ENCODE data around the gene GOLGA2. TPM values are rescaled to one million over a fixed set of nuclear protein-coding genes. Genes with fewer than 3 reads are reported as not detected.
A peak's percentile ranks its signal among the peaks of the same experiment; 100 is the strongest.

Gene GOLGA2
- total and polyA plus RNA-seq, 2 of the 13 experiments (the other 11 are each of a cell fraction or from before 2014, with no cell fraction given): 45.3 to 45.8 TPM

DNA sequence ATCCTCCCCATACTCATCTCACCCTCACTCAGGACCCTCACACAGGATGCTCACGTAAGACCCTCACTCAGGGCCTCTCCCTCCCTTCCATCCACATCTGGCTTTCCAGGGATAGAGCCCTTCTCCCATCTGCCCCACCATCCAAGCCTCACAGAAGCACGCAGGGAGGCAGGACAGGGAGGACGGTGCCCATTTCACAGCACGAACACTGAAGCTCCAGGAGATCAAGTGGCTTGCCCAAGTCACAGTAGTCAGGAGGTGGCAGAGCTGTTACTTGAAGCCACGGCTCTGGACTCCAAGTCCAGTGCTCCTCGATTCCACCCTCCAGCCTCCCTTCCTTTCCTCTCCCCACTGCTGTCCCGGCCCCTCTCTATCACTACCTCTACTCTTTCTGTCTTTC is 50.9 kb downstream of the GOLGA2 start:
- CTCF ChIA-PET (ENCODE audit: low intra/inter-chr PET ratio, low total read pairs): no interaction called here

DNA sequence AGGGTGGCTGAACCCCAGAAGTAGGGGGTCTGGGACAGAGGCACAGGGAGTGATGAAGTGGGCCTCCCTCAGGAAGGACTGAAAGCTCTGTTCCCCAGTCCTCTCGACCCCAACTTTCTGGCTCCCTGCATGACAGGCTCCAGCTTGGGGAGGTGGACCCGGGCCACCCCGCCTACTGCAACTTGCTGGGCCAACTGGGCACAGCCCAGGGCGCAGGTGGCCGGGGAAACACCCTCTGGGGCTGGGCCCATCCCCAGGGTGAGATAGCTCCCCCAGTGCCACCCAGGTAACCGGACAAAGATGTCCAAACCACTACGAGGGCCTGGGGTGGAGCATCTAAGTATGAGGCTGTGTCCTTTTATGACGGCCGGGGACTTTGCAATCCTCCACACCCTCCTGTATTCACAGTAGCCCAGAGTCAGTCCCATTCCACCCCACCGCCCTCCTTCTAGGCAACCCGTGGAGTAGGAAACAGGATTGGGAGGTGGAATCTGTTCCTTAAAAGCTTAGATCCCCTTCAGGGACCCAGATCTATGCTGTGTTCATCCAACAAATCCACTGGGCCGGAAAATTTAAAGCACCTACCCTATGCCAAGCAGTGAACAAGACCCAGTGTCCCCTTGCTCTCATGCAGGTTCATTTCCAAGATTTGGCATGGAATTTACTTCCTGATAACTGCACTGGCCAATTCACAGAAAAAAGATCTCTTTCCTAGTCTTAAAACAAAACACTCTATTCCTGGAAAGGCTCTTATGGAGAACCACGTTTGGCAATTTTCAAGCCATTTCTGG is 52.7 kb downstream of the GOLGA2 start:
- ATAC-seq (no peak), FAIRE-seq (no peak), DNase-seq (ENCODE audit: low spot score) (no peak)
- BruUV-seq (replicated peaks): no TSS peak
- no peaks in the 10 kb centered on the region for H3K9me3 ChIP-seq (ENCODE audit: low read length)
- no peak overlapping the region for H2AFZ ChIP-seq (ENCODE audit: low read length)
- H3K27me3 ChIP-seq (ENCODE audit: control insufficient read depth in 1 of 2, insufficient read depth in 2 of 2, low read length in 2 of 2): peaks cover 2 to 37% of the 10 kb centered on the region in 2 experiments; a peak in 4 of 5 replicates
- WGBS (ENCODE audit: low lambda C conversion rate): 68% methylated on average over 1 of the region's 13 CpGs
- intact Hi-C loops (cut with micrococcal nuclease; ENCODE audit: unreplicated experiment) (no loop called here), in situ Hi-C loops (cut with HindIII; ENCODE audit: extremely low pct_ligation_motif_present, low pct_unique_long_range_greater_than_20kb) (no loop called here)
- CTCF ChIA-PET (ENCODE audit: low intra/inter-chr PET ratio, low total read pairs): no interaction called here
- H3K36me3 ChIP-seq (replicated peaks in 1 of 2; ENCODE audit: control insufficient read depth in 1 of 2, insufficient read depth in 2 of 2, low read length in 2 of 2): no peaks in the 10 kb centered on the region
- no peaks in the 10 kb centered on the region for H4K20me1 ChIP-seq (ENCODE audit: insufficient read depth, low read length)
- no peaks in the 10 kb centered on the region for H3K79me2 ChIP-seq (ENCODE audit: insufficient read depth, low read length)
- no peak overlapping the region for H3K4me2 ChIP-seq (ENCODE audit: low read depth, low read length)
- H3K9ac ChIP-seq (ENCODE audit: insufficient read depth, low read depth, low read length): no peak overlapping the region
- no peak overlapping the region for H3K27ac ChIP-seq (ENCODE audit: extremely low read length, insufficient read depth, low read length)
- peaks cover 23% of the 10 kb centered on the region for H3K4me1 ChIP-seq (ENCODE audit: insufficient read depth, low read length)
- POLR2A ChIA-PET: no interaction called here
- H3K4me3 ChIP-seq (replicated peaks in 1 of 3; ENCODE audit: insufficient read depth in 1 of 3, low read depth in 2 of 3, low read length in 3 of 3): no peak overlapping the region
- TF ChIP-seq, protein P1, sequence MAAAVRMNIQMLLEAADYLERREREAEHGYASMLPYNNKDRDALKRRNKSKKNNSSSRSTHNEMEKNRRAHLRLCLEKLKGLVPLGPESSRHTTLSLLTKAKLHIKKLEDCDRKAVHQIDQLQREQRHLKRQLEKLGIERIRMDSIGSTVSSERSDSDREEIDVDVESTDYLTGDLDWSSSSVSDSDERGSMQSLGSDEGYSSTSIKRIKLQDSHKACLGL (CRISPR knock-in tag; IDR thresholded peaks at IDR 0.05): no peak
- no peak for TF ChIP-seq ZBTB7A (CRISPR knock-in tag; IDR thresholded peaks at IDR 0.05)
- no peak for TF ChIP-seq RFX1 (IDR thresholded peaks at IDR 0.05)
- no peak for TF ChIP-seq MTF2 (CRISPR knock-in tag; IDR thresholded peaks at IDR 0.05; ENCODE audit: borderline replicate concordance)
- TF ChIP-seq GATA4 (IDR thresholded peaks at IDR 0.05; ENCODE audit: borderline replicate concordance, low read depth): no peak
- no peak for TF ChIP-seq PHF21A (CRISPR knock-in tag; IDR thresholded peaks at IDR 0.05)
- no peak for TF ChIP-seq ZNF781 (CRISPR knock-in tag; IDR thresholded peaks at IDR 0.05; ENCODE audit: borderline replicate concordance, not compliant biosample characterization)
- no peak for TF ChIP-seq TAF15 (IDR thresholded peaks at IDR 0.05; ENCODE audit: low read depth, low read length, poor library complexity, severe bottlenecking)
- no peak for TF ChIP-seq FOXO4 (CRISPR knock-in tag; conservative IDR thresholded peaks at IDR 0.05)
- TF ChIP-seq TMF1 (CRISPR knock-in tag; IDR thresholded peaks at IDR 0.05; ENCODE audit: low read depth): no peak
- TF ChIP-seq ZNF713 (CRISPR knock-in tag; IDR thresholded peaks at IDR 0.05): no peak
- TF ChIP-seq MXD3 (CRISPR knock-in tag; IDR thresholded peaks at IDR 0.05): no peak

More for the DNA sequence above, 50.9 kb downstream of the GOLGA2 start:
- Histone ChIP-seq H3K4me1 (ENCODE audit: insufficient read depth, low read length) (peaks cover 11% of the 10 kb centered on the region), H3K9ac (ENCODE audit: insufficient read depth, low read depth, low read length) (no peak overlapping the region), H4K20me1 (ENCODE audit: insufficient read depth, low read length) (no peaks in the 10 kb centered on the region), H2AFZ (ENCODE audit: low read length) (no peak overlapping the region), H3K27ac (ENCODE audit: extremely low read length, insufficient read depth, low read length) (no peak overlapping the region), H3K9me3 (ENCODE audit: low read length) (no peaks in the 10 kb centered on the region), H3K79me2 (ENCODE audit: insufficient read depth, low read length) (no peaks in the 10 kb centered on the region), H3K4me3 (replicated peaks in 1 of 3; ENCODE audit: insufficient read depth in 1 of 3, low read depth in 2 of 3, low read length in 3 of 3) (no peak overlapping the region), H3K4me2 (ENCODE audit: low read depth, low read length) (no peak overlapping the region), H3K36me3 (replicated peaks in 1 of 2; ENCODE audit: control insufficient read depth in 1 of 2, insufficient read depth in 2 of 2, low read length in 2 of 2) (no peaks in the 10 kb centered on the region), H3K27me3 (ENCODE audit: control insufficient read depth in 1 of 2, insufficient read depth in 2 of 2, low read length in 2 of 2) (peaks cover 2 to 37% of the 10 kb centered on the region in 2 experiments; a peak in 4 of 5 replicates)
- TF ChIP-seq GATA4 (IDR thresholded peaks at IDR 0.05; ENCODE audit: borderline replicate concordance, low read depth) (no peak), ZNF691 (CRISPR knock-in tag; IDR thresholded peaks at IDR 0.05; ENCODE audit: borderline replicate concordance, low read depth) (peak; percentile 84)
- in situ Hi-C loops (cut with HindIII; ENCODE audit: extremely low pct_ligation_motif_present, low pct_unique_long_range_greater_than_20kb): no loop called here
- no TSS peak for BruUV-seq (replicated peaks)
- POLR2A ChIA-PET: no interaction called here
- DNase-seq (ENCODE audit: low spot score) (no peak), FAIRE-seq (no peak), ATAC-seq (no peak; the same call in 2 of the 3 replicates)
- intact Hi-C loops (cut with micrococcal nuclease; ENCODE audit: unreplicated experiment): no loop called here
- WGBS (ENCODE audit: low lambda C conversion rate): 33% methylated on average over 7 of the region's 7 CpGs

All from HepG2 (cell line).